DND-41 (cell line): ENCODE measurements around the gene KRTAP10-3.
"Not testable (repeated sequence)": the region's sequence is repeated elsewhere in the genome, so short reads cannot be mapped to it uniquely, and the experiment has no call there.

Experiments
- ATAC-seq: fragments of 200-7000 bp; cut with Tn5 transposase; 3 replicates; pipeline ENCODE4 v1.9.1; 2021; ENCODE audit warnings: low read depth; ENCODE audit not compliant: insufficient read depth
- DNase-seq: peaks from one replicate; pipeline ENCODE4 v3.0.0-alpha.2; 2020
- H2AFZ ChIP-seq: 2 replicates; pipeline ENCODE4 v1.6.0; 2012; ENCODE audit warnings: low read depth, low read length
- H3K27ac ChIP-seq: 2 replicates; pipeline ENCODE4 v1.5.1; 2012; ENCODE audit warnings: low read length, inconsistent platforms
- H3K27me3 ChIP-seq: fragments of 200-600 bp; sonication (generic); 2 replicates; pipeline ENCODE4 v1.6.0; 2012; ENCODE audit warnings: low read length, mild to moderate bottlenecking, inconsistent platforms; ENCODE audit not compliant: insufficient read depth, poor library complexity
- H3K36me3 ChIP-seq: 2 replicates; pipeline ENCODE4 v1.5.1; 2012; ENCODE audit warnings: low read length, inconsistent platforms; ENCODE audit not compliant: insufficient read depth
- H3K4me1 ChIP-seq: 2 replicates; pipeline ENCODE4 v1.5.1; 2012; ENCODE audit warnings: mild to moderate bottlenecking, low read length; ENCODE audit not compliant: insufficient read depth
- H3K4me2 ChIP-seq: 2 replicates; pipeline ENCODE4 v1.6.0; 2012; ENCODE audit warnings: mild to moderate bottlenecking, moderate library complexity, low read length, inconsistent platforms; ENCODE audit not compliant: insufficient read depth
- H3K4me3 ChIP-seq, 2 experiments: fragments of 200-600 bp in 1 of 2; shearing (Covaris generic) in 1 of 2; 2 replicates each; pipeline ENCODE4 v1.5.1; 2012 to 2016; ENCODE audit warnings: inconsistent platforms in 2 of 2, low read length in 2 of 2, mild to moderate bottlenecking in 2 of 2, low read depth in 1 of 2, moderate library complexity in 1 of 2
- H3K79me2 ChIP-seq: 2 replicates; pipeline ENCODE4 v1.6.0; 2012; ENCODE audit warnings: low read length, inconsistent platforms; ENCODE audit not compliant: insufficient read depth
- H3K9ac ChIP-seq: 2 replicates; pipeline ENCODE4 v1.6.0; 2012; ENCODE audit warnings: low read depth, mild to moderate bottlenecking, inconsistent platforms, low read length, moderate library complexity
- H3K9me3 ChIP-seq: 2 replicates; pipeline ENCODE4 v1.5.1; 2012; ENCODE audit warnings: low read length, moderate library complexity, mild to moderate bottlenecking, inconsistent platforms; ENCODE audit not compliant: insufficient read depth, severe bottlenecking
- H4K20me1 ChIP-seq: 2 replicates; pipeline ENCODE4 v1.6.0; 2012; ENCODE audit warnings: low read length; ENCODE audit not compliant: insufficient read depth
- EZH2 ChIP-seq: IDR thresholded peaks from 3 replicates; pipeline ENCODE4 v1.6.1; 2012; ENCODE audit warnings: borderline replicate concordance, low read depth, mild to moderate bottlenecking, moderate library complexity, low read length, inconsistent platforms; ENCODE audit not compliant: severe bottlenecking
- TF ChIP-seq, protein P1 (sequence below): IDR thresholded peaks from 2 replicates; pipeline ENCODE4 v1.5.1; 2012; ENCODE audit warnings: borderline replicate concordance, low read length, moderate library complexity, mild to moderate bottlenecking; ENCODE audit not compliant: poor library complexity, severe bottlenecking; ENCODE audit errors: extremely low read depth

Gene KRTAP10-3

DNA sequence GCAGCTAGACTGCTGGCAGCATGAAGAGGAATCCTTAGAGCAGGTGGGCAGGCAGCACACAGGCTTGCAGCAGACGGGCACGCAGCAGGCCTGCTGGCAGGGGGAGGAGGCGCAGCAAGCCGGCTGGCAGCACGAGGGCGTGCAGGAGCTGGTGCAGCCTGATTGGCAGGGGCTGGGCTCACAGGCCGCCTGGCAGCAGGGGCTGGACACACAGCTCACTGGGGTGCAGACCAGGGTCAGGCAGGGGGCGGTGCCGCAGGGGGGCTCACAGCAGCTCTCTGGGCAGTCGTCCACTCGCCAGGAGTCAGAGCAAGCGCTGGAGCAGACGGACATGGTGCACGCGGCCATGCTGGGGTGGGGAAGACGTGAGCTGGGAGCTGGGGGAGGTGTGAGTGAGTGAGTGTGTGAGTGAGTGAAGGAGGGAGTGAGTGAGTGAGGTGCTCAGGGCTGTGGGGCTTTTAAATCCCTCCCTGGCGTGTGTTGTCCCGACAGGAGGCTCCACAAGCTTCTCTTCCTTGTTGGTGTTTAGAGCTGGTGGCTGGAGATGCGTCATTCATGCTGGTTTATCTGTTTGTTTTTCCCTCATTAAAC lies 21.7 kb upstream of the KRTAP10-3 start, which contains the start of gene KRTAP10-5:
TSS of gene KRTAP10-5 (minus strand) at position 374 of the 591 bp plus-strand sequence. CDS start at position 348, 26 bp downstream.
- not testable (repeated sequence) for H3K4me2 ChIP-seq, H3K9ac ChIP-seq, H3K9me3 ChIP-seq, DNase-seq, H2AFZ ChIP-seq, H3K4me1 ChIP-seq, H3K27me3 ChIP-seq, H3K4me3 ChIP-seq, H4K20me1 ChIP-seq, ATAC-seq, H3K36me3 ChIP-seq, H3K27ac ChIP-seq, H3K79me2 ChIP-seq

DNA sequence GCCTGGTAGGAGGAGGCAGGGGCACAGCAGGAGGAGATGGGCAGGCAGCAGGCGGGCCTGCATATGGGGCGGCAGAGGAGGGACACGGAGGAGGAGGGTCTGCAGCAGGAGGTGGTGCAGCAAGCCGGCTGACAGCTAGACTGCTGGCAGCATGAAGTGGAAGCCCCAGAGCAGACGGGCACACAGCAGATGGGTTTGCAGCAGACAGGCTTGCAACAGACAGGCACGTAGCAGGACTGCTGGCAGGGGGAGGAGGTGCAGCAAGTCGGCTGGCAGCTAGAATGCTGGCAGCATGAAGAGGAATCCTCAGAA lies 21.2 kb upstream of the KRTAP10-3 start:
- TF ChIP-seq, protein P1, sequence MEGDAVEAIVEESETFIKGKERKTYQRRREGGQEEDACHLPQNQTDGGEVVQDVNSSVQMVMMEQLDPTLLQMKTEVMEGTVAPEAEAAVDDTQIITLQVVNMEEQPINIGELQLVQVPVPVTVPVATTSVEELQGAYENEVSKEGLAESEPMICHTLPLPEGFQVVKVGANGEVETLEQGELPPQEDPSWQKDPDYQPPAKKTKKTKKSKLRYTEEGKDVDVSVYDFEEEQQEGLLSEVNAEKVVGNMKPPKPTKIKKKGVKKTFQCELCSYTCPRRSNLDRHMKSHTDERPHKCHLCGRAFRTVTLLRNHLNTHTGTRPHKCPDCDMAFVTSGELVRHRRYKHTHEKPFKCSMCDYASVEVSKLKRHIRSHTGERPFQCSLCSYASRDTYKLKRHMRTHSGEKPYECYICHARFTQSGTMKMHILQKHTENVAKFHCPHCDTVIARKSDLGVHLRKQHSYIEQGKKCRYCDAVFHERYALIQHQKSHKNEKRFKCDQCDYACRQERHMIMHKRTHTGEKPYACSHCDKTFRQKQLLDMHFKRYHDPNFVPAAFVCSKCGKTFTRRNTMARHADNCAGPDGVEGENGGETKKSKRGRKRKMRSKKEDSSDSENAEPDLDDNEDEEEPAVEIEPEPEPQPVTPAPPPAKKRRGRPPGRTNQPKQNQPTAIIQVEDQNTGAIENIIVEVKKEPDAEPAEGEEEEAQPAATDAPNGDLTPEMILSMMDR, result no peak
- no peak for TF ChIP-seq EZH2
- H3K79me2 ChIP-seq, result no peaks in the 10 kb centered on the region
- no peak overlapping the region for H2AFZ ChIP-seq
- H3K4me2 ChIP-seq, result no peak overlapping the region
- peaks cover 9% of the 10 kb centered on the region for H3K9me3 ChIP-seq
- no peaks in the 10 kb centered on the region for H3K4me1 ChIP-seq
- no peak overlapping the region for H3K4me3 ChIP-seq
- no peaks in the 10 kb centered on the region for H3K27me3 ChIP-seq
- no peaks in the 10 kb centered on the region for H3K36me3 ChIP-seq
- no peak overlapping the region for H3K27ac ChIP-seq
- no peak for ATAC-seq
- no peaks in the 10 kb centered on the region for H4K20me1 ChIP-seq
- no peak for DNase-seq
- no peak overlapping the region for H3K9ac ChIP-seq

GRCh38 chr21:44579056-44579832 lies 20.6 kb upstream of the KRTAP10-3 start:
- DNase-seq (no peak), ATAC-seq (no peak)
- Histone ChIP-seq H3K79me2 (no peaks in the 10 kb centered on the region), H3K9me3 (peaks cover 9% of the 10 kb centered on the region), H3K36me3 (no peaks in the 10 kb centered on the region), H3K4me1 (no peaks in the 10 kb centered on the region), H3K4me3 (no peak overlapping the region), H4K20me1 (no peaks in the 10 kb centered on the region), H3K27ac (no peak overlapping the region), H3K27me3 (no peaks in the 10 kb centered on the region), H3K9ac (no peak overlapping the region), H3K4me2 (no peak overlapping the region), H2AFZ (no peak overlapping the region)
- TF ChIP-seq, protein P1, result no peak
- TF ChIP-seq EZH2, result no peak

DNA sequence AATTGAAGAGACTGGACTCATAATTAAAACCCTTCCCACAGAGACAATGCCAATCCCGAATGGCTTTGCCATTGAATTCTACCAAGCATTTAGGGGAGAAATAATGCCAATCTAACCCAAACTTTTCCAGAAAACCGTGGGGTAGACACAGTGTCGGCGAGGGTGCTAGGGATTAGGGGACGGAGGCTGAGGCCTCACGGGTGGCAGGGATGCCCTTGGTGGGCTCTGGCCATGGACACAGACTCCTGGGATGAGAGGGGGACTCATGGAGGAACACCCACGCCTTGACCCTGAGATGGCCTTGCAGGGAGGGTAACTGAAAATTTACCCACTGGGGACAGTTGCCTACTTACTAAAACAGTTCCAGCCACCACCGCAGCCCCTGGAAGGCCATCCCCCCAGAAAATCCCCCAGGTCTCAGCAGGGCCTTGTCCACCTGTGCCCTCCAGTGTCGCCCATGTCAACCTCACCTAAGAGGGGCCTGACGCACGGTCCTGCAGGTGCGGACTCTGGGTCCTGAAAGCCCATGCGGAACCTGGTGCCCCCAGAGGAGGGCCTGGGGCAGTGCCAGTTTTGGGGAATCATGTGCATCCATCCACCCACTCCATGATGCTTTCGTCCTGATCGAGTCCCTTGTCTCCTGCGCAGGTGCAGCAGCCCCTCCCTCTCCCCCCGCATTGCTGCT lies 19.9 kb upstream of the KRTAP10-3 start:
- Histone ChIP-seq H3K9me3 (peaks cover 9% of the 10 kb centered on the region), H3K4me3 (no peak overlapping the region), H3K27ac (no peak overlapping the region), H3K36me3 (no peaks in the 10 kb centered on the region), H3K4me2 (no peak overlapping the region), H3K4me1 (no peaks in the 10 kb centered on the region), H4K20me1 (no peaks in the 10 kb centered on the region), H3K9ac (no peak overlapping the region), H2AFZ (no peak overlapping the region), H3K27me3 (no peaks in the 10 kb centered on the region), H3K79me2 (no peaks in the 10 kb centered on the region)
- ATAC-seq, result no peak
- no peak for DNase-seq
- TF ChIP-seq, protein P1, result no peak
- no peak for TF ChIP-seq EZH2
